HL-60 (cell line): ENCODE results near the gene EIF3K.

Experiments
- DNase-seq, 2 experiments: peaks; one replicate each; pipeline ENCODE4 v3.0.0-alpha.2; 2010 to 2020; ENCODE audit warnings: low read depth in 1 of 2, low spot score in 1 of 2
- H3K27ac ChIP-seq: fragments of 250-450 bp; sonication (Bioruptor Pico); replicated peaks from 2 replicates; pipeline ENCODE4 v1.5.1; 2020; ENCODE audit warnings: mild to moderate bottlenecking, moderate library complexity
- H3K27me3 ChIP-seq: fragments of 250-450 bp; sonication (Bioruptor Pico); 2 replicates; pipeline ENCODE4 v1.5.1; 2021; ENCODE audit warnings: mild to moderate bottlenecking, moderate library complexity; ENCODE audit not compliant: insufficient read depth, poor library complexity, severe bottlenecking
- H3K4me3 ChIP-seq: replicated peaks from 2 replicates; pipeline ENCODE4 v1.5.1; 2011; ENCODE audit warnings: mild to moderate bottlenecking, control low read depth, low read length; ENCODE audit not compliant: insufficient read depth
- CTCF ChIP-seq: IDR thresholded peaks from one replicate; pipeline ENCODE4 v1.5.1; 2011; ENCODE audit warnings: low read length, control low read depth, inconsistent platforms; ENCODE audit not compliant: insufficient read depth
- GABPA ChIP-seq: IDR thresholded peaks from 2 replicates; pipeline ENCODE4 v1.6.1; 2012; ENCODE audit warnings: low read depth
- POLR2AphosphoS5 ChIP-seq: IDR thresholded peaks from 2 replicates; pipeline ENCODE4 v1.6.1; 2012; ENCODE audit warnings: low read depth
- REST ChIP-seq: IDR thresholded peaks from 2 replicates; pipeline ENCODE4 v1.6.1; 2012; ENCODE audit warnings: low read depth; ENCODE audit not compliant: insufficient replicate concordance
- SPI1 ChIP-seq: IDR thresholded peaks from 2 replicates; pipeline ENCODE4 v1.6.1; 2012; ENCODE audit warnings: low read depth, mild to moderate bottlenecking, borderline replicate concordance

Gene EIF3K

GRCh38 chr19:38660724-38661123 lies 41.7 kb downstream of the EIF3K start:
- Histone ChIP-seq H3K27me3 (no peaks in the 10 kb centered on the region), H3K4me3 (no peak overlapping the region), H3K27ac (no peak overlapping the region)
- TF ChIP-seq CTCF (no peak), REST (no peak), GABPA (no peak), SPI1 (no peak), POLR2AphosphoS5 (no peak)
- no peak for DNase-seq

- TF ChIP-seq POLR2AphosphoS5: no peak
- DNase-seq: no peak
- Histone ChIP-seq H3K27me3 (no peaks in the 10 kb centered on the region), H3K27ac (no peak overlapping the region), H3K4me3 (no peak overlapping the region)
Observed at GRCh38 chr19:38661136-38661535, 42.1 kb downstream of the EIF3K start.

GRCh38 chr19:38661996-38662395 lies 43.0 kb downstream of the EIF3K start:
- Histone ChIP-seq H3K4me3 (no peak overlapping the region), H3K27ac (peak overlapping the region; percentile 19), H3K27me3 (no peaks in the 10 kb centered on the region)

More at GRCh38 chr19:38661996-38662395, 43.0 kb downstream of the EIF3K start:
- no peak for DNase-seq
- TF ChIP-seq REST (no peak), SPI1 (no peak), POLR2AphosphoS5 (no peak), CTCF (no peak), GABPA (no peak)
